ENCODE measurements around the gene PRICKLE4. TPM values are rescaled to one million over a fixed set of nuclear protein-coding genes. Genes with fewer than 3 reads are reported as not detected.

Gene PRICKLE4
- total and polyA plus RNA-seq, 2 of the 13 experiments (the other 11 are each of a cell fraction or from before 2014, with no cell fraction given) = 0.92 to 1.2 TPM

DNA sequence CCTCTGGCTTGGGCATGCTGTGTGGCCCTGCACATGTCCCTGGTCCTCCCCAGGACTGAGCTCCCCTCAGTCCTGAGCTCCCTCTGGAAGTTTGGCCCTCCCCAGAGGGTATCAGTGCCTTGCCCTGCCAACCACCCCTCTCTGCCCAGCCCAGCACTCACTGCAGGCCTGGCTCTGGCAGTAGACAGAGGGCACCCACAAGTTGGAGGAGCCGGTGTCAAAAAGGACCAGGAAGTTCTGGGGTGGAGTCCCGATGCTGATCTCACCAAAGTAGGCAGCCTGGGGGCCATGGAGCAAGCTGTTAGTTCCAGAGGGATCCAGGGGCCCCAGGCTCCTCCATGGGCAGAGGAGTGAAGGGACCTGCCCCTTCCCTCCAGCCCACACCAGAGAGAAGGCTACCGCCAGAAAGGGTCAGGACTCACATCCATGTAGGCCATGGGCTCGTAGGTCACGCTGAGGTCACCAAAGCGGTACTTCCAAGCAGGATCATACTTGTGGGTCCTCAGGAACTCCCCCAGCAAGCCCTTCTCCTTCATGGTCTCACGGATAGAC is 36.3 kb upstream of the PRICKLE4 start:
- H3K27ac ChIP-seq (ENCODE audit: extremely low read length, insufficient read depth, low read length) = peak overlapping the region; percentile 30
- CTCF ChIA-PET (ENCODE audit: low intra/inter-chr PET ratio, low total read pairs) = no interaction called here
- POLR2A ChIA-PET = interaction anchor here (1.1 to 6.5 kb wide), 2 partner anchors 9 to 24 kb away, joined by 5 to 120 read pairs; partner anchors contain the start of gene TFEB
- H3K79me2 ChIP-seq (ENCODE audit: insufficient read depth, low read length) = no peaks in the 10 kb centered on the region
- intact Hi-C loops (cut with micrococcal nuclease; ENCODE audit: unreplicated experiment) (no loop called here), in situ Hi-C loops (cut with HindIII; ENCODE audit: extremely low pct_ligation_motif_present, low pct_unique_long_range_greater_than_20kb) (no loop called here)
- no peaks in the 10 kb centered on the region for H3K27me3 ChIP-seq (ENCODE audit: control insufficient read depth in 1 of 2, insufficient read depth in 2 of 2, low read length in 2 of 2)
- no peaks in the 10 kb centered on the region for H4K20me1 ChIP-seq (ENCODE audit: insufficient read depth, low read length)
- DNase-seq (ENCODE audit: low spot score) (no peak), ATAC-seq (no peak), FAIRE-seq (no peak)
- H3K9ac ChIP-seq (ENCODE audit: insufficient read depth, low read depth, low read length) = no peak overlapping the region
- H3K9me3 ChIP-seq (ENCODE audit: low read length) = no peaks in the 10 kb centered on the region
- H3K4me3 ChIP-seq (replicated peaks in 1 of 3; ENCODE audit: insufficient read depth in 1 of 3, low read depth in 2 of 3, low read length in 3 of 3) = no peak overlapping the region
- H2AFZ ChIP-seq (ENCODE audit: low read length) = no peak overlapping the region
- H3K36me3 ChIP-seq (replicated peaks in 1 of 2; ENCODE audit: control insufficient read depth in 1 of 2, insufficient read depth in 2 of 2, low read length in 2 of 2) = no peaks in the 10 kb centered on the region
- 92% methylated on average over 3 of the region's 7 CpGs for WGBS (ENCODE audit: low lambda C conversion rate)
- no TSS peak for BruUV-seq (replicated peaks)
- peaks cover 100% of the 10 kb centered on the region for H3K4me1 ChIP-seq (ENCODE audit: insufficient read depth, low read length)
- 0 out of 2 replicates have a peak overlapping the region, but pooled peaks have one; percentile 6 for H3K4me2 ChIP-seq (ENCODE audit: low read depth, low read length)
- no peak for TF ChIP-seq ASH2L (IDR thresholded peaks at IDR 0.05; ENCODE audit: insufficient read length, low read depth, low read length)
- peak; percentile 56 for TF ChIP-seq RBFOX2 (IDR thresholded peaks at IDR 0.05; ENCODE audit: low read depth, low read length)
- TF ChIP-seq HES4 (CRISPR knock-in tag; IDR thresholded peaks at IDR 0.05; ENCODE audit: borderline replicate concordance) = no peak
- no peak for TF ChIP-seq RXRB (CRISPR knock-in tag; IDR thresholded peaks at IDR 0.05; ENCODE audit: borderline replicate concordance)
- TF ChIP-seq REXO4 (CRISPR knock-in tag; IDR thresholded peaks at IDR 0.05; ENCODE audit: borderline replicate concordance) = no peak
- TF ChIP-seq ZNF326 (CRISPR knock-in tag; IDR thresholded peaks at IDR 0.05; ENCODE audit: borderline replicate concordance) = no peak
- TF ChIP-seq, protein P1, sequence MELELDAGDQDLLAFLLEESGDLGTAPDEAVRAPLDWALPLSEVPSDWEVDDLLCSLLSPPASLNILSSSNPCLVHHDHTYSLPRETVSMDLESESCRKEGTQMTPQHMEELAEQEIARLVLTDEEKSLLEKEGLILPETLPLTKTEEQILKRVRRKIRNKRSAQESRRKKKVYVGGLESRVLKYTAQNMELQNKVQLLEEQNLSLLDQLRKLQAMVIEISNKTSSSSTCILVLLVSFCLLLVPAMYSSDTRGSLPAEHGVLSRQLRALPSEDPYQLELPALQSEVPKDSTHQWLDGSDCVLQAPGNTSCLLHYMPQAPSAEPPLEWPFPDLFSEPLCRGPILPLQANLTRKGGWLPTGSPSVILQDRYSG (CRISPR knock-in tag; IDR thresholded peaks at IDR 0.05) = no peak
- TF ChIP-seq, protein P2, sequence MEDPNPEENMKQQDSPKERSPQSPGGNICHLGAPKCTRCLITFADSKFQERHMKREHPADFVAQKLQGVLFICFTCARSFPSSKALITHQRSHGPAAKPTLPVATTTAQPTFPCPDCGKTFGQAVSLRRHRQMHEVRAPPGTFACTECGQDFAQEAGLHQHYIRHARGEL (CRISPR knock-in tag; IDR thresholded peaks at IDR 0.05) = no peak
- TF ChIP-seq TGIF2 (CRISPR knock-in tag; IDR thresholded peaks at IDR 0.05) = 0 out of 2 replicates have a peak, but pooled peaks have one; percentile 39
- TF ChIP-seq NR2F6 (IDR thresholded peaks at IDR 0.05) = peak; percentile 41; the same call in 1 of the 2 replicates
- TF ChIP-seq NR2F6 (CRISPR knock-in tag; IDR thresholded peaks at IDR 0.05) = no peak
- 0 out of 2 replicates have a peak, but pooled peaks have one; percentile 4 for TF ChIP-seq NR2C2 (CRISPR knock-in tag; IDR thresholded peaks at IDR 0.05; ENCODE audit: borderline replicate concordance)
- TF ChIP-seq, protein P3, sequence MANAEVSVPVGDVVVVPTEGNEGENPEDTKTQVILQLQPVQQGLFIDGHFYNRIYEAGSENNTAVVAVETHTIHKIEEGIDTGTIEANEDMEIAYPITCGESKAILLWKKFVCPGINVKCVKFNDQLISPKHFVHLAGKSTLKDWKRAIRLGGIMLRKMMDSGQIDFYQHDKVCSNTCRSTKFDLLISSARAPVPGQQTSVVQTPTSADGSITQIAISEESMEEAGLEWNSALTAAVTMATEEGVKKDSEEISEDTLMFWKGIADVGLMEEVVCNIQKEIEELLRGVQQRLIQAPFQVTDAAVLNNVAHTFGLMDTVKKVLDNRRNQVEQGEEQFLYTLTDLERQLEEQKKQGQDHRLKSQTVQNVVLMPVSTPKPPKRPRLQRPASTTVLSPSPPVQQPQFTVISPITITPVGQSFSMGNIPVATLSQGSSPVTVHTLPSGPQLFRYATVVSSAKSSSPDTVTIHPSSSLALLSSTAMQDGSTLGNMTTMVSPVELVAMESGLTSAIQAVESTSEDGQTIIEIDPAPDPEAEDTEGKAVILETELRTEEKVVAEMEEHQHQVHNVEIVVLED (CRISPR knock-in tag; IDR thresholded peaks at IDR 0.05; ENCODE audit: borderline replicate concordance) = no peak
- TF ChIP-seq AHR (CRISPR knock-in tag; IDR thresholded peaks at IDR 0.05) = 0 out of 2 replicates have a peak, but pooled peaks have one; percentile 35
- no peak for TF ChIP-seq NONO (IDR thresholded peaks at IDR 0.05)
- no peak for TF ChIP-seq NONO (CRISPR knock-in tag; conservative IDR thresholded peaks at IDR 0.05)
- TF ChIP-seq ZNF205 (CRISPR knock-in tag; IDR thresholded peaks at IDR 0.05) = no peak
- no peak for TF ChIP-seq NCOR1 (IDR thresholded peaks at IDR 0.05; ENCODE audit: borderline replicate concordance, low read length)
- TF ChIP-seq TBX3 (IDR thresholded peaks at IDR 0.05; ENCODE audit: borderline replicate concordance) = no peak
- no peak for TF ChIP-seq MTA3 (CRISPR knock-in tag; IDR thresholded peaks at IDR 0.05)
- no peak for TF ChIP-seq HDAC1 (CRISPR knock-in tag; IDR thresholded peaks at IDR 0.05)
- no peak for TF ChIP-seq ZSCAN12 (CRISPR knock-in tag; IDR thresholded peaks at IDR 0.05)
- no peak for TF ChIP-seq JUNB (CRISPR knock-in tag; IDR thresholded peaks at IDR 0.05; ENCODE audit: borderline replicate concordance)
- TF ChIP-seq SMAD1 (CRISPR knock-in tag; IDR thresholded peaks at IDR 0.05; ENCODE audit: borderline replicate concordance, low read depth) = no peak
- TF ChIP-seq ZBTB38 (CRISPR knock-in tag; IDR thresholded peaks at IDR 0.05) = peak; percentile 50; the same call in 1 of the 2 replicates

Data from HepG2 (cell line).